ENCODE results near the gene FAM174C. TPM values are rescaled to one million over a fixed set of nuclear protein-coding genes. Genes with fewer than 3 reads are reported as not detected.

The FAM174C gene
- total and polyA plus RNA-seq, 4 donors: 21.9 to 68.8 (median 33.5) TPM

DNA sequence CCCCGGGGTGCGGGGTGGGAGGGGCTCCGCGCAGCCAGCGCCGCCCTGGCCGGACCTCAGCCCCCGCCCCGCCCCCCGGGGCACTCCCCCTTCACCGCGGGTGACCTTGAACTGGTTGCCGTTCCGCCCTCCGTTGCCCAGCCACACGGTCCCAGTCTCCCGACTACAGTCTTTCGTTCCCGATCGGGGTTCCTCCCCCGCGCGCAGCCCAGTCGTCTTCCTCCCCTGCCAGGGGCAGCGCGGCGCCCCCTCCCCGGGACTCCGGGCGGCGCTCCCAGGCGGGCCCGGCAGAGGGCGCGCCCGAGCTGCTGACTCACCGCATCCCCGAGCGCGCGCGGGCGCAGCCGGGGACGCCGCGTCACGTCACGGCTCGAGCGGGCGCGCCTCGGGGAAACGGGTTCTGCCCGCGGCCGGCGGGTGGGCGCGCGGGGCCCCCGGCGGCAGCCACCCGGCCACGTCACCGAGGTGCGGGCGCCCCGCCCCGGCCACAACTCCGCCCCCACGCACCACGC, 26.5 kb upstream of the FAM174C start:
- intact Hi-C loops (cut with DNase I): loop anchor here in 1 of 2 donors (1.0 kb wide), 2 partner anchors 17 to 20 kb away; partner anchors contain the start of gene CIRBP
- Histone ChIP-seq H3K9me3 (ENCODE audit: control insufficient read depth, low read length) (no peaks in the 10 kb centered on the region), H3K4me1 (ENCODE audit: control insufficient read depth in 1 of 2, insufficient read depth in 2 of 2, low read length in 2 of 2) (no peaks in the 10 kb centered on the region), H3K4me3 (ENCODE audit: low read length in 2 of 2) (peak overlapping the region; percentile 45 to 84), H3K36me3 (ENCODE audit: control insufficient read depth in 1 of 2, insufficient read depth in 2 of 2, low read length in 1 of 2) (no peaks in the 10 kb centered on the region), H3K27me3 (ENCODE audit: control insufficient read depth in 1 of 2, insufficient read depth in 2 of 2, low read length in 1 of 2) (peaks cover 0 to 2% of the 10 kb centered on the region in 2 donors), H3K27ac (ENCODE audit: low read depth in 1 of 2, low read length in 2 of 2) (peak overlapping the region; percentile 92 to 98)
- ATAC-seq (ENCODE audit: low FRiP score) (peak; percentile 19), DNase-seq (peak; percentile 90 to 95)
- WGBS, 2 donors: 0 to 1% methylated on average over 61 to 74 of the region's 74 CpGs

DNA sequence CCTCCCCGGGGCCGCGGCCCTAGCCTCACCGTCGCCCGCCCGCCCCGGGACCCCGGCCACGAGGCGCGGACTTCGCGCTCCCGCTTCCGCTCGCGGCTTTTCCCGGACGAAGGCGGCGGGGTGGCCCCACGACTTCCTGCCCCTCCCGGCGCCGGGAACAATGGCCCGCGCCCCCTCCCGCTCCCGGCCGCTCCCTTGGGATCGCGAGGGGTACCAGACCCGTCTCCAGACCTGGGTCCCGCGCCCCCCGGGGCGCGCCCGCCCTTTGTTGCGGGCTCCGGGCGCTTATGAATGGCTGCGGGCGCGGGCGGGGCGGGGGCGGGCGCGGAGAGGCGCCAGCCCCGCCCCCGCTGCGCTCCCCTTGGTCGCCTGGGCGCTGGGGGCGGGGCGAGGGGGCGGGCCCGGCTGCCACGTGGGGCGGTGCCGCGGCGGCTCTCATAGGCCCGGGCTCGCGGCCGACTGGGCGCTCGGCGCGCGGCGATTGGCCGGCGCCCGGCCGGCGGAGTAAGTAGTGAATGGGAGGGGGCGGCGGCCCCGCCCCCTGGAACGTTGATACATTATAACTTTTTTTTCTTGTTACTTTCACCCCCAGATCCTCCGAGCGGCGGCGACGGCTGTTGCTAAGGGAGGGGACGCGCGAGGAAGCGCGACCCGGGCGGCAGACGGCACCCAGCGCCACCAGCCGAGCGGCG, 25.9 kb upstream of the FAM174C start:
- ATAC-seq (ENCODE audit: low FRiP score) (peak; percentile 36), DNase-seq (peak; percentile 96)
- no peaks in the 10 kb centered on the region for H3K9me3 ChIP-seq (ENCODE audit: control insufficient read depth, low read length)
- H3K4me3 ChIP-seq (ENCODE audit: low read length in 2 of 2): peak overlapping the region; percentile 87 to 93
- intact Hi-C loops (cut with DNase I): loop anchor here in 1 of 2 donors (1.0 kb wide), 1 partner anchor 20 kb away; the partner anchor contains the start of gene CIRBP
- H3K27me3 ChIP-seq (ENCODE audit: control insufficient read depth in 1 of 2, insufficient read depth in 2 of 2, low read length in 1 of 2): peaks cover 0 to 2% of the 10 kb centered on the region in 2 donors
- 0 to 1% methylated on average over 54 to 102 of the region's 102 CpGs for WGBS, 2 donors
- H3K27ac ChIP-seq (ENCODE audit: low read depth in 1 of 2, low read length in 2 of 2): peak overlapping the region; percentile 92 to 94
- H3K36me3 ChIP-seq (ENCODE audit: control insufficient read depth in 1 of 2, insufficient read depth in 2 of 2, low read length in 1 of 2): no peaks in the 10 kb centered on the region
- no peaks in the 10 kb centered on the region for H3K4me1 ChIP-seq (ENCODE audit: control insufficient read depth in 1 of 2, insufficient read depth in 2 of 2, low read length in 2 of 2)

DNA sequence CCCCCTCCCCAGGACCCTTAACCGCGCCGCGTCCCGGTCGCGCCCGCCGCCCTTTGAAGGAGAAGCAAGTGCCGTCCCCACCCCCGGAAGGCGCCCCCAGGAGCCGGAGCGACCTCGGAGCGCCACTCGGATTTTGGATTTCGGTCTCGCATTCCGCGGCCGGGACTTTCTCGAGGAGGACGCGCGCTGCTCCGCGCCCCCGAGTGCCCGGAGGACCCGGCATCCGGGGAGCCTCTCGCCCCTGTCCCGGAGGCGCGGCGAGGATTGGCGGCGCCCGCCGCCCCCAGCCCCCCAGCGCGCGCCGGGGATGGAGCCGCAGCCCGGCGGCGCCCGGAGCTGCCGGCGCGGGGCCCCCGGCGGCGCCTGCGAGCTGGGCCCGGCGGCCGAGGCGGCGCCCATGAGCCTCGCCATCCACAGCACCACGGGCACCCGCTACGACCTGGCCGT, 25.3 kb upstream of the FAM174C start:
- no peak for DNase-seq
- Histone ChIP-seq H3K4me1 (ENCODE audit: control insufficient read depth in 1 of 2, insufficient read depth in 2 of 2, low read length in 2 of 2) (no peaks in the 10 kb centered on the region), H3K36me3 (ENCODE audit: control insufficient read depth in 1 of 2, insufficient read depth in 2 of 2, low read length in 1 of 2) (peaks cover 0 to 1% of the 10 kb centered on the region in 2 donors), H3K9me3 (ENCODE audit: control insufficient read depth, low read length) (no peaks in the 10 kb centered on the region), H3K27ac (ENCODE audit: low read depth in 1 of 2, low read length in 2 of 2) (peak overlapping the region; percentile 40 to 95), H3K4me3 (ENCODE audit: low read length in 2 of 2) (peak overlapping the region; percentile 87 to 93), H3K27me3 (ENCODE audit: control insufficient read depth in 1 of 2, insufficient read depth in 2 of 2, low read length in 1 of 2) (peaks cover 0 to 2% of the 10 kb centered on the region in 2 donors)
- ATAC-seq (ENCODE audit: low FRiP score): no peak
- intact Hi-C loops (cut with DNase I): loop anchor here in 1 of 2 donors (1.0 kb wide), 1 partner anchor 19 kb away; the partner anchor contains the start of gene CIRBP
- 0% methylated on average over 35 to 67 of the region's 67 CpGs for WGBS, 2 donors

DNA sequence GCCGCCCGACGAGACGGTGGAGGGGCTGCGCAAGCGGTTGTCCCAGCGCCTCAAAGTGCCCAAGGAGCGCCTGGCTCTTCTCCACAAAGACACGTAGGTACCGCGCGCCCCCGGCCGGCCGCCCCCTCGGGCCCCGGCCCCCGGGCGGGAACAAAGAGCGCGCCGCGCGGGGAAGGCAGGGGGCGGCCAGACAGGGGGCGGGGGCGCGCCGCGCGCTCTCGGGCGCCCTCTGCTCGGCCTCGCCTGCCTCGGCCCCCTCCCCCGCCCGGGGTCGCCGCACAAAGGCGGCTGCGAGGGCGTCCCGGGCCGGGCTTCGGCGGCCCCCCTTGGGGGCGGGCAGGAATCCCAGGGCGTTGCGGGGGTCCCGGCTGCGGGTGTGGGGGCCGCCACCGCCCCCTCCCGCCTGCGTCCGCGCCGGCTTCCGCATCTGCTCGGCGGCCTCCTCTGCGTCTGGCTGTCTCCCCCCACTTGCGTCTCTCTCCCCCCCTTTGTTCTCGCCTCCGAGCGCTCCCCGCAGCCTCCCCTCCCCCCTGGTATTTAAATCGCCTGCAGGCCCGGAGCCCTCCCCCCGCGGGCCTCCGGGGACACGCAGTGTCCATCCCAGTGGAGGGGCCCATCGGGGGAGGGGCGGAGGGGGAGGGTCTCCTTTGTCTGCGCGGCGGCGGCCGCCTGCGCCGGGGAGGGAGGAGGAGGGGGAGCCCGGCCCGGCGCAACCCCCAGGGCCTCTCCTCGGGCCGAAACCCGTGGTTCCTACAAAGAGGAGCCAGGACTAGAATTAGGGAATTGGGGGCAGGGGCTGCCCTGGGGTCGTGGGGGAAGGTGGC, 24.7 kb upstream of the FAM174C start:
- Histone ChIP-seq H3K9me3 (ENCODE audit: control insufficient read depth, low read length) (no peaks in the 10 kb centered on the region), H3K27ac (ENCODE audit: low read depth in 1 of 2, low read length in 2 of 2) (peak overlapping the region; percentile 79 to 95), H3K4me3 (ENCODE audit: low read length in 2 of 2) (peak overlapping the region; percentile 87 to 93), H3K27me3 (ENCODE audit: control insufficient read depth in 1 of 2, insufficient read depth in 2 of 2, low read length in 1 of 2) (peaks cover 0 to 2% of the 10 kb centered on the region in 2 donors), H3K4me1 (ENCODE audit: control insufficient read depth in 1 of 2, insufficient read depth in 2 of 2, low read length in 2 of 2) (no peaks in the 10 kb centered on the region), H3K36me3 (ENCODE audit: control insufficient read depth in 1 of 2, insufficient read depth in 2 of 2, low read length in 1 of 2) (peaks cover 4 to 7% of the 10 kb centered on the region in 2 donors)
- DNase-seq (peak in 1 of 2 donors; percentile 76), ATAC-seq (ENCODE audit: low FRiP score) (no peak)
- WGBS, 2 donors: 1% methylated on average over 42 to 90 of the region's 90 CpGs
- intact Hi-C loops (cut with DNase I): no loop called here

DNA sequence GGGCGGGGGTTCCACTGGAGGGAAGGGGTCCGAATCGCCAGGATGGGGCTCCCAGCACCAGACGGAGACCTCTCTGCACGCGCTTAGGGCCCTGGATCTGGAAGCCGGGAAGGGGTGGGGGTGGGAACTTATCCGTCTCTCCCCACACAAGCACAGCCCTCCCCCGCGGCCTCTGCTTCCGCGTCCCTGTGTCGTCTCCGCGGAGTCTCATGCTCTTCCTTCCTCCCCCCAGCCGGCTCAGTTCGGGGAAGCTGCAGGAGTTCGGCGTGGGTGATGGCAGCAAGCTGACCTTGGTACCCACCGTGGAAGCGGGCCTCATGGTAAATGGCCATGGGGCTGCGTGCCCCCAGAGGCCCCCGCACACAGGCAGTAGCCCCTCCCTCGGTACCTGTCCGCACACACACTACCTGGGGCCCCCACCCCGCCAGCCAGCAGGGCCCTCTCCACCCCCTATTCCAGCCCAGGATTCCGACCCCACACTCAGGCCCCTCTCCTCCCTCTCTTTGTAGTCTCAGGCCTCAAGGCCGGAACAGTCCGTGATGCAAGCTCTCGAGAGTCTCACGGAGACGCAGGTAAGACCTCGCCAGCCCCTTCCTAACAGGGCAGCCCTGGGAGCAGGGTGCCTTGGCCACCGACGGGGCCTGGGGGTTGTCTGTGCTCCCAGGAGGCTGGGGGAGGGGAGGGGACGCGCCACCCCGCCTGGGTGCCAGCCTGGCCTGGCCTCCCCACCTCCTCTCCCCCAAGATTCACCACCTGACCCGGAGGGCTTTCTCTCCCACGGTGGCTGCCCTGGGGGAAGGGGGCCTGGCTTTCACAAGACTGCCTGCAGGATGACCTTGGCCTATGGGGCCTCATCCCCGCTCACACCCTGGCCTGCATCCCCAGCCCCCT, 23.8 kb upstream of the FAM174C start:
- ATAC-seq (ENCODE audit: low FRiP score): no peak
- Histone ChIP-seq H3K36me3 (ENCODE audit: control insufficient read depth in 1 of 2, insufficient read depth in 2 of 2, low read length in 1 of 2) (peaks cover 6 to 9% of the 10 kb centered on the region in 2 donors), H3K4me3 (ENCODE audit: low read length in 2 of 2) (peak overlapping the region; percentile 87 to 93), H3K4me1 (ENCODE audit: control insufficient read depth in 1 of 2, insufficient read depth in 2 of 2, low read length in 2 of 2) (no peaks in the 10 kb centered on the region), H3K9me3 (ENCODE audit: control insufficient read depth, low read length) (no peaks in the 10 kb centered on the region), H3K27me3 (ENCODE audit: control insufficient read depth in 1 of 2, insufficient read depth in 2 of 2, low read length in 1 of 2) (peaks cover 0 to 2% of the 10 kb centered on the region in 2 donors), H3K27ac (ENCODE audit: low read depth in 1 of 2, low read length in 2 of 2) (peak overlapping the region; percentile 93 to 95)
- peak; percentile 89 to 93 for DNase-seq
- intact Hi-C loops (cut with DNase I): no loop called here
- 2 to 4% methylated on average over 35 to 41 of the region's 41 CpGs for WGBS, 2 donors

DNA sequence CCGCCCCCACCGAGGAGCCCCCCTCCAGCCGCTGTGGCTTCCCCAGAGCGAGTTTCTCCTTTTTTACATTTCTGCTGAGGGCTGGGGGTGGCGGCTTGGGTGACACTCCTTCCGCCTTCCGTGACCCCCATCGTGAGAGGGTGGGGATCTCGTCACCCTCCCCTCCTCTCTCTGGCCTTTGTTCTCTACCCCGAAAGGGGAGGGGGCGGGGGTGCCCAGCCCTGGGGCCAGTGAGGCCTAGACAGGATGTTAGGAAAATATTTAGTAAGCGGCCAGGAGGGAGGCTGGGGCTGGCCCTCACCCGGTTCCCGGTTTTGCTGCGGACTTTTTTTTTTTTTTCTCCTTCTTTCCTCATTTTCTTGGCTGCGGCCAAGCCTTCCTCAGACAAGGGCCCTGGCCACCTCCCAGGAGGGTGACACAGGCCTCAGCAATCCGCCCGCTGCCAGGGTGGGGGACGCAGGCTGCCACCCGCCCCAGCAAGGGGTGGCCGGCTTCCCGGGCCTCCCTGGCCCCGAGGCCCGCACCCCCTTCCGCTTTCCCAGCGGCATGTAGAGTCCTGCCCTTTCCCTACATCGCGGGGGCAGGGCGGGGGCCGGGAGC, 23.0 kb upstream of the FAM174C start:
- intact Hi-C loops (cut with DNase I): no loop called here
- WGBS, 2 donors: 0 to 1% methylated on average over 29 to 30 of the region's 30 CpGs
- DNase-seq (peak; percentile 97), ATAC-seq (ENCODE audit: low FRiP score) (peak; percentile 79)
- Histone ChIP-seq H3K4me3 (ENCODE audit: low read length in 2 of 2) (peak overlapping the region; percentile 87 to 93), H3K36me3 (ENCODE audit: control insufficient read depth in 1 of 2, insufficient read depth in 2 of 2, low read length in 1 of 2) (peaks cover 6 to 9% of the 10 kb centered on the region in 2 donors), H3K4me1 (ENCODE audit: control insufficient read depth in 1 of 2, insufficient read depth in 2 of 2, low read length in 2 of 2) (no peaks in the 10 kb centered on the region), H3K27ac (ENCODE audit: low read depth in 1 of 2, low read length in 2 of 2) (peak overlapping the region; percentile 93 to 97), H3K27me3 (ENCODE audit: control insufficient read depth in 1 of 2, insufficient read depth in 2 of 2, low read length in 1 of 2) (peaks cover 0 to 2% of the 10 kb centered on the region in 2 donors), H3K9me3 (ENCODE audit: control insufficient read depth, low read length) (no peaks in the 10 kb centered on the region)

DNA sequence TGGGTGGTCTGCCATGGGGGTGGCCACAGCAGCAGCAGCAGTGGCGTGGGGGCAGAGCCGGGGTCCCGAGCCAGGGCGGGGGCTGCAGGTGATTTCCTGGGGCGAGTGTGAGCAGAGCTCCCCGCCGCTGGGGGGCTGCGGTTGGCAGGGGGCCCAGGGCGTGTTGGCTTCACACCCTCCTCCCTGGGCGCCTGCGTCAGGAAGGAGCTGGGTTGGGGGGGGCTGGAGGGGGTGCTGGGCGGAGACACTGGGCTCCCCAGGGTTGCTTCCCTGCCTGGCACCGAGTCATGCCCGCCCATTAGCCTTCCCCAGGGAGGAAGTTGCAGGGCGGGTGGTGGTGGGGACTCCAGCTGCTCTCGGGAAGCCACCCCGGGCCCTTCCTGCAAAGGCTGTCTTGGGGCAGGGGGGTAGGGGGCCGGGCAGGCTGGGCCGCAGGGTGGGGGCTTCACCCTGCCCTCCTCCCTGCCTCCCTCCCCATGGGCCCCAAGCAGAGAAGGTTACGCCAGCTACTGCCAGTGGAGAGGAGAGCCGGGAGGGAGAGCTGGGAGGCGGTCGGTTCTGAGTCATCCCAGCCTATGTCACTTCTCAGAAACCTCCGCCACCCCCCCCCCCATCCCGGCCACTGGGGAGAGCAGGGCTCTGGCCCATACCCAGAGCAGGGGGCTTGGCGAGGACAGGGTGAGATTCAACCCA, 22.4 kb upstream of the FAM174C start:
- intact Hi-C loops (cut with DNase I): no loop called here
- Histone ChIP-seq H3K9me3 (ENCODE audit: control insufficient read depth, low read length) (no peaks in the 10 kb centered on the region), H3K27me3 (ENCODE audit: control insufficient read depth in 1 of 2, insufficient read depth in 2 of 2, low read length in 1 of 2) (peaks cover 0 to 2% of the 10 kb centered on the region in 2 donors), H3K4me1 (ENCODE audit: control insufficient read depth in 1 of 2, insufficient read depth in 2 of 2, low read length in 2 of 2) (no peaks in the 10 kb centered on the region), H3K27ac (ENCODE audit: low read depth in 1 of 2, low read length in 2 of 2) (peak overlapping the region; percentile 76 to 97), H3K4me3 (ENCODE audit: low read length in 2 of 2) (peak overlapping the region in 1 of 2 donors; percentile 21), H3K36me3 (ENCODE audit: control insufficient read depth in 1 of 2, insufficient read depth in 2 of 2, low read length in 1 of 2) (peaks cover 6 to 9% of the 10 kb centered on the region in 2 donors)
- peak; percentile 96 to 97 for DNase-seq
- WGBS, 2 donors: 1% methylated on average over 15 to 26 of the region's 26 CpGs
- peak; percentile 70 for ATAC-seq (ENCODE audit: low FRiP score)
